Fibroblast of pulmonary artery (primary cell): ENCODE results near the gene MBNL2.

ENCODE experiments used
- DNase-seq: peaks from one replicate; pipeline ENCODE4 v3.0.0-alpha.2; 2010; ENCODE audit warnings: low read depth
- H3K4me3 ChIP-seq: replicated peaks from 2 replicates; pipeline ENCODE4 v1.5.1; 2011; ENCODE audit warnings: low read depth, mild to moderate bottlenecking, control low read depth, low read length, moderate library complexity
- TF ChIP-seq, protein P1 (sequence below): IDR thresholded peaks from 2 replicates; pipeline ENCODE4 v1.5.1; 2011; ENCODE audit warnings: mild to moderate bottlenecking, control low read depth, low read length, inconsistent platforms; ENCODE audit errors: missing control alignments

MBNL2 gene

GRCh38 chr13:97338571-97338970 lies 116.4 kb downstream of the MBNL2 start:
- TF ChIP-seq, protein P1, sequence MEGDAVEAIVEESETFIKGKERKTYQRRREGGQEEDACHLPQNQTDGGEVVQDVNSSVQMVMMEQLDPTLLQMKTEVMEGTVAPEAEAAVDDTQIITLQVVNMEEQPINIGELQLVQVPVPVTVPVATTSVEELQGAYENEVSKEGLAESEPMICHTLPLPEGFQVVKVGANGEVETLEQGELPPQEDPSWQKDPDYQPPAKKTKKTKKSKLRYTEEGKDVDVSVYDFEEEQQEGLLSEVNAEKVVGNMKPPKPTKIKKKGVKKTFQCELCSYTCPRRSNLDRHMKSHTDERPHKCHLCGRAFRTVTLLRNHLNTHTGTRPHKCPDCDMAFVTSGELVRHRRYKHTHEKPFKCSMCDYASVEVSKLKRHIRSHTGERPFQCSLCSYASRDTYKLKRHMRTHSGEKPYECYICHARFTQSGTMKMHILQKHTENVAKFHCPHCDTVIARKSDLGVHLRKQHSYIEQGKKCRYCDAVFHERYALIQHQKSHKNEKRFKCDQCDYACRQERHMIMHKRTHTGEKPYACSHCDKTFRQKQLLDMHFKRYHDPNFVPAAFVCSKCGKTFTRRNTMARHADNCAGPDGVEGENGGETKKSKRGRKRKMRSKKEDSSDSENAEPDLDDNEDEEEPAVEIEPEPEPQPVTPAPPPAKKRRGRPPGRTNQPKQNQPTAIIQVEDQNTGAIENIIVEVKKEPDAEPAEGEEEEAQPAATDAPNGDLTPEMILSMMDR = no peak
- DNase-seq = no peak
- H3K4me3 ChIP-seq = no peak overlapping the region

DNA sequence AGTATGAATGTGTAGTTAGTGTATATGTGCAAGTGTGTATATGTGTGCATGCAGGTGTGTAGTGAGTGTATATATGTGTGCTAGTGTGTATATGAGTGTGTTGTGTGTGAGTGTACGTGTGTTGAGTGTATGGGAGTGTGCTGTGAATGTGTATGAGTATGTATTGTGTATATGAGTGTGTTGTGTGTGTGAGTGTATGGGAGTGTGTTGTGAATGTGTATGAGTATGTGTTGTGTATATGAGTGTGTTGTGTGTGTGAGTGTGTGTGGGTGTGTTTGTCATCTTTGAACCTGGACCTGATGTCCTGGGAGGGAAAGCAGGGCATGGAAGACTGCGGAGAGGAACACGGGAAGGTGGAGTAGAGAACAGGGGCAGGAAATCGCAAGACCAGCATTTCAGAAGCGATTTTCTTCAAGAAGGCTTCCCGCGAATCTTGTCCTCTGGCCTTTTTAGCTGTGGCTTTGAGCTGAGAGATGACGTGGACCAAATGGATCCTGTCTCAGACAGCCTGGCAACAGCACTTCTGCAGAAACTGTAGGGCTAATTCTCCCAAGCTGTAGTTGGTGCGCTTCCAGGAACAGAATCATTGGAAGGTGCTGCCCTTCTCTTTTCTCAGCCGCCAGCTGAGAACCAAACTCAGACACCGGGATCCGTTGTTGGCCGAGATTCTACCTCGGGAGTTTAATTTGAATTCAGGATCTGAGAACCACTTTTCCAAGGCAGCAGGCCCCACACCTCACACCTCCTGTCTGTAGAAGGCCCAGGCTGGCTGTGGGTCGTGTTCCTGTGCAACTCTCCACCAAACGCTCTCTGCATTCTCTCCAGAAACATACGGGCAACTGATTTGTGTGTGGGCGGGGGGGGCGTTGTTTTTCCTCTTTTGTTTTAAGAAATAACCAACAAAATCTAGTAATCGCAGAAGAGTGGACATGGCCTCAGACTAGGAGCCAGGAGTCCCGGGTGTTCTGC lies 117.2 kb downstream of the MBNL2 start:
- DNase-seq = peak; percentile 93
- TF ChIP-seq, protein P1 = no peak
- no peak overlapping the region for H3K4me3 ChIP-seq

DNA sequence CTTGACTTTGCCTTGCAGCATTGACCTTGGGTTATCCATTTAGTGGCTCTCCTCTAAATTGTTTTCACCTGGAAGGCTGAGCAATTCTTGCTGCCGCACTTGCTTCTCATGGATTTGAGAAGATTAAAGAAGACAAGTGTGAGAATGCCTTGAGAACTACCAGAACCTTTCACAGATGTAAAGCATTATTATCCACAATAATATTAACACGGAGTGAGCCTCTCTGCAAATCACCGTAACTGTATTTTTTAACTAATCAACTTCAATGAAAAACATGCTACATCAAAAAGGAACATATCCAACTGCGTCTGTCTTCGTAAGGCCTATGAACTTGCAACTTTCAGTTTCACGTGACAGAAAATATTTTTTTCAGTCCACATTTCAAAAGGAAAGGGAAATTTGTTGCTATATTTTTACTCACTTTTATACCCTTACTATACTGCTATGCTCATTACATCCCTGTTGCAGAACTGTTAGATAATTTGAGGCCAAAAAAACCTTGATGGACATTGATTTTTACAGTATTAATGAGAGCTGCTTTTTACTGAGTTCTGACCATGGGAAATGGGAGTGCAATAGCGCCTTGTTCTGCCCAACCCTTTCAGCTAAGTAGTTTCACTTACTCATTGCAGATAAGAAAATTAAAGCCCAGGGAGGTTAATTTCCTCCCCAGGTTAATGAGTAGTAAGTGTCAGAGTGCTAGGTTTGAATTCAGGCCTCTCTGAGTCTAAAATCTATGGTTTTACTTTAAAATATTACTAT lies 118.0 kb downstream of the MBNL2 start:
- DNase-seq = no peak
- H3K4me3 ChIP-seq = no peak overlapping the region
- TF ChIP-seq, protein P1 = no peak

GRCh38 chr13:97341135-97341534 lies 119.0 kb downstream of the MBNL2 start:
- H3K4me3 ChIP-seq = no peak overlapping the region
- no peak for DNase-seq
- TF ChIP-seq, protein P1 = no peak

DNA sequence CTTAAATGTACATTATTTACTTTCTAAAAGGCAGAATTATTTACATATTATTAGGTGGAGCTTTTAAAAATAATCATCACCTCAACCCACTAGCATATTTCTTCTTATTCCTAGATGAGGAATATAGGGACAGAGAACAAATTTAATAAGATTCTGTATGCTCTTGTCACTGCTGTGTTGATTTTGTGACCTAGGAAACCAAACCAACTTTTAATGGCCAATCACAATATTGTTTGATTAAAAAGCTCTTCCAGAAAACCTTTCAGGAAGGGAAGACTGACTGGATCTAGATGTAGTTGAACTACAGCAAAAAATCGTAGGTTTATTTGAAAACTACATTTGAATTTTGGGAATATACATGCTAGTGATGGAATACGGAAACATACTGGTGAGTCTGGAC lies 120.0 kb downstream of the MBNL2 start:
- TF ChIP-seq, protein P1 = no peak
- no peak overlapping the region for H3K4me3 ChIP-seq
- no peak for DNase-seq

GRCh38 chr13:97342936-97343335 lies 120.8 kb downstream of the MBNL2 start:
- TF ChIP-seq, protein P1 = no peak
- no peak overlapping the region for H3K4me3 ChIP-seq
- DNase-seq = no peak
